Inflammatory macrophage treated with lipopolysaccharide for 1 hour (primary cell): ENCODE measurements around the gene LRCH4.
A peak's percentile ranks its signal among the peaks of the same experiment; 100 is the strongest.
"Not testable (repeated sequence)": the region's sequence is repeated elsewhere in the genome, so short reads cannot be mapped to it uniquely, and the experiment has no call there.

ENCODE experiments used
- DNase-seq, 2 donors: peaks; one replicate each; pipeline ENCODE4 v3.0.0-alpha.2; 2020 to 2022

Gene LRCH4

DNA sequence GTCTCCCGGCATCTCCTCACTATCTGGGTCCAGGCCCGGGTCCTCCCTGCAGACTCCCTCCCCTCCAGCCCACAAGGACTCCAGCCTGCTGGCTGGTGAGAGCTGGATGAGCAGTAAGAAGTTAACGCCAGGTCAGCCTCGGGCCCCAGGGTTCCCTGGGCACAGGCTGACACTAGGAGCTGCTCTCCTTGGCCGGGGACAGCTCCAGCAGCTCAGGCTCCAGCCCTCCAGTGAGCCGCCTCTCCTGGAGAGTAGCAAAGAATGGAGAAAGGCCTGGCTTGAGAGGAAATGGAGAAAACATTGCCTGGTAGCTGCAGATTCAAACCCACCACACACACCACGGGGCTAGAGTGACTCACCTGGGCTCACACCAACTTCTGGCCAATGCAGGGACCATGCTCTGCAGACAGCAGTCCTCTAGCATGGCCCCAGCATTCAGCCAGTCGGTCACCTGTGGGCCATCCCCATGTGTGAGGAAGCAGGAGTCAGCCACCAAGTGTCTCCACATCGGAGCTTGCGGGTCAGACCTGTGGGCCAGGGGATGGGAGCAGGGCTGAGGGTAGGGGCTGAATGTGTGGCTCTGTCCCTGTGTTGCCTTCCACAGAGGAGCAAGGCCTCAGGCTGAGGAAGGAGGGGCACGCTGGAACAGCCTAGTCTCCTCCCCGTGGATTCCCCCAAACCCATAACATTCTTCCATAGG is 18.7 kb downstream of the LRCH4 start:
- DNase-seq = no peak

GRCh38 chr7:100566018-100566531 is 19.9 kb downstream of the LRCH4 start:
- no peak for DNase-seq

GRCh38 chr7:100565133-100565571 is 20.8 kb downstream of the LRCH4 start:
- DNase-seq = no peak

GRCh38 chr7:100564405-100564804 is 21.5 kb downstream of the LRCH4 start:
- DNase-seq = not testable (repeated sequence)

DNA sequence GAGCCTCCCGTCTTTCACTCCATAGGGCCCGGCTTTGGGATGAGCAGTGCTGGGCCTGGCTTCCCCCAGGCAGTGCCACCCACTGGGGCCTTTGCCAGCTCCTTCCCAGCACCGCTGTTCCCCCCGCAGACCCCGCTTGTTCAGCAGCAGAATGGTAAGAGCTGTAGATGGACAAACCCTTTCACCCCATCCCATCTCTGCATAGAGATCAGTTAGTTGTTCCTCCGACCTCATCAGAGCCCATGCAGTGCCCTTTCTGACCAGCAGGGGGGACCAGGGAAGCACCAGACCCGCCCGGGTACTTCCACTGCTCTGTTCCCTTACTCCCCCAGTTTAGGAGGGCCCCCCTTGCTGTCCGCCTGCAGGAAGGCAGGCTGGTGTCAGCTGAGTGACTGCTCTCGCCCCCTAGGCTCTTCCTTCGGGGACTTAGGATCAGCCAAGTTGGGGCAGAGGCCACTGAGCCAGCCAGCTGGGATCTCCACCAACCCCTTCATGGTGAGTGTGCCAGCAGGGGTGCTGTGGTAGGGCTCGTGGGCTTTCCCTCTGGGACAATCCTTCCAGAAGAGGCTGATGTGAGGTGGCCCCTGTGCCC is 22.0 kb downstream of the LRCH4 start:
- peak; percentile 46 to 93 for DNase-seq

DNA sequence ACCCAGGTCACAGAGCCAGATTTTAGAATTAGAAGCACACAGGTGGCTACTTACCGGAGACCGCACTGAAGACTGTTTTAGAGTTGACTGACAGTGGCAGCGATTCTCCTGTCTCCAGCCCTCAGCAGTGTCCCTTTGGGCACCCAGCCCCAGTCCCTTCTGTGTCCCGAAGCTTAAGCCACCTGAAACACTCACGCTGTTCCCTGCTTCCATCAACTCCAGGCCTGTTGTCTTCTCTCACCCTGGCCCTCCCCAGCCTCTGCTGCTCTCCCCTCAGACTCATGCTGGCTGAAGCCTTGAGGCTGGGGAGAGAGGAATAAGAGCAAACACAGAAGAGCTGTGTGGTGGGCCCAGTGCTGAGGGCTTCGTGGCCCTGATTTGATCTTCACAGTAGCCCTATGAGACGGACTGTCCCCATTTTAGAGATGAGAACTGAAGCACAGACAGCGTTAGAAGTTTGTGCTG is 22.8 kb downstream of the LRCH4 start:
- DNase-seq = no peak

DNA sequence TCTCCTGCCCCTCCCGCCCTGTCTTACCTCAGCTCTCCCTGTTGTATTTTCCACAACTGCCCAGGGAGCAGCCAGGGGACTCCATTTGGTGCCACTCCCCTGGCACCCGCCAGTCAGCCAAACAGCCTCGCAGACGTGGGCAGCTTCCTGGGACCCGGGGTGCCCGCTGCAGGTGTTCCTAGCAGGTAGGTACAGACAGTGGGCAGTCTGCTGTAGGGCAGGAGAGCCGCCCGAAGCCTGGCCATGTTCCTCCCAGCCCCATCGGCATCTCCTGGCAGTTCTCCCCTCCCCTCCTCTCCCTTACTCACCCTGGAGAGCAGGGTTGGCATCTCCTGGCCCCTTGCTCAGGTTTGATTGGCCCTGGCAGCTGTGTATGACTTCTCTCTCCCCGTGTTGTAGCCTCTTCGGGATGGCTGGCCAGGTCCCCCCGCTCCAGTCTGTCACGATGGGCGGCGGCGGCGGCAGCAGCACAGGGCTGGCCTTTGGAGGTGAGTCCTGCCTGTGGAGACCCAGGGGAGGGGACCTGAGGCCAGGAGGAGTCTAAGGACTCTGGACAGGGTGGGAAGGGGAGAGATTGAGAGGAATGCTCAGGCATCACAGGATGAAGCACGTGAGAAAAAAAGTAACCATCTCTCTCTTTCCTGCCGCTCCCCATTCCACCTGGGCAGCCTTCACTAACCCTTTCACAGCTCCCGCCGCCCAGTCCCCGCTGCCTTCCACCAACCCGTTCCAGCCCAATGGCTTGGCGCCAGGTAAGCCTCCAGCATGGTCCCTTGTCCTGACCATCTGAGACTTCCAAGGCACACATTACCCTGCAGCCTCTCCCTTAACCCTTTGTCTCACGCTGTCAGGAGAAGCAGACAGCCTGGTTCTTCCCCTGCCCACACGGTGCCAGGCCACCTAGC is 23.5 kb downstream of the LRCH4 start:
- no peak for DNase-seq

- DNase-seq = no peak
These were observed 24.3 kb downstream of the LRCH4 start for GRCh38 chr7:100561491-100562194.

DNA sequence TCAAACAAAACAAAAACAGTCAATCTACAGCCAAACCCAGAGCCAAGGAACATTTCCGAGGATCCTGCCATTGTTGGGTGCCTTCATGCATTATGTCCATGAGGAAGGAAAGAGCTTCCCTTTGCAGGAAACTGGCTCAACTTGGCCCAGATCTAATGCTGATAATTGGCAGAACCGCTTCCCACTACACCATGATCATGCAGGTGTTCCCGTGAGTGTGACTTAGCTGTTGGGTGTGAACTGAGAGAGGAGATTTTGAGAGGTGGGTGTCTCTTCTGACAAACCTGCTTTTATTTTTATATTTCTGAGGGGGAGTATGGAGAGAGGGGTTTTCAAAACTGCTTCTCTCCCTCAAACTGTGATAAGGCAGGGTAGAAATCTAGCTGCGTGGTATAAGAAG is 26.8 kb downstream of the LRCH4 start:
- DNase-seq = no peak

DNA sequence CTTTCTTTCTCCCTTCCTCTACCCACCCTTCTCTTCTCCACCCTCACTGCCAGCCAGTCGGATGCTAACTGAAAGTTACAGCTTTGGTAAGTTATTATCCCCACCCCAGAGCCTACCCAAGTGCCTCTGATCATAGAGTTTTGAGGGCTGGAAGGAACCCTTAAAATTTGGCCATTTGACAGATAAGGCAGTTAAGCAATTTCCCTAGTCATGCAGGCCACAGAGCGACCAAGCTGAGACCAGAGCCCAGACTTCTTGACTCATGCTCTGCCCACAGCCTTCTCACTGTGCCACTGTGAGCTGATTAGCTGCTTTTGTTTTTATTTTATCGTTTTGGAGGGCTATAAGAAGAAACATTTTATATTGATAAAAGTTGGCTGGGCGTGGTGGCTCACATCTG is 29.4 kb downstream of the LRCH4 start:
- DNase-seq = peak; percentile 57 to 66

DNA sequence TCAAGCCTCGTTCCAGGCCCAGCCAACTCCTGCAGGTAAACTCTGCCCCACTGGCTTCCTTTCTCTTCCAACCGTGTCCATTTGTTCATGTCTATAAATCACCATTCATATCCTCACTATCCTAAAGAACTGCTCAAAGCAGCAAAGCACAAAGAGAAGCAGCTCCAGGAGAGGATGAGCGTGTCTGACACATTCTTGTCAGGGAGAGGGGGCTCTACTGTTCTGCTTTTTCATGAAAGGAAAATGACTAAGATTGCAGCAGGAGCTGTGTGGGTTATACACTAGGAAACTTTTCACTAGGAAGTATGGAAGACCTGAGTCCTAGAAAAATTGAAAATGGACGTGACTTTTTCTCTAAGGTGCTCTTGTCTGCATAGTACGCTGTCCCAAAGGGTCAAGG is 30.2 kb downstream of the LRCH4 start:
- no peak for DNase-seq

- no peak for DNase-seq
These were observed 32.9 kb downstream of the LRCH4 start for GRCh38 chr7:100553032-100553431.

GRCh38 chr7:100552532-100552931 is 33.4 kb downstream of the LRCH4 start:
- DNase-seq = no peak

DNA sequence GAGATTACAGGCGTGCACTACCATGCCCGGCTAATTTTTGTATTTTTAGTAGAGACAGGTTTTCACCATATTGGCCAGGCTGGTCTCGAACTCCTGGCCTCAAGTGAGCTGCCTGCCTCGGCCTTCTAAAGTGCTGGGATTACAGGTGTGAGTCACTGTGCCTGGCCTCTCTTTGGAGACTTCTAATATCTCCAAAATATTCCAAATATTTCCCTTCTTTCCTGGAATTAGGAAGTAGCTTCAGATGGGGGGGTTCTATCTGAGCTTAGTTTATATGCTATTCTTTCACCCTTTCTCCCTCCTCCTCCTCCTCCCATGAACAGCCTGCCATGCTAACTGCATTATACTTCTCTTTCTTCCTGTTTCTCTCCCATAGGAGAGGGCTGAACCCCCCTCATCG is 37.5 kb downstream of the LRCH4 start:
- DNase-seq = not testable (repeated sequence)

DNA sequence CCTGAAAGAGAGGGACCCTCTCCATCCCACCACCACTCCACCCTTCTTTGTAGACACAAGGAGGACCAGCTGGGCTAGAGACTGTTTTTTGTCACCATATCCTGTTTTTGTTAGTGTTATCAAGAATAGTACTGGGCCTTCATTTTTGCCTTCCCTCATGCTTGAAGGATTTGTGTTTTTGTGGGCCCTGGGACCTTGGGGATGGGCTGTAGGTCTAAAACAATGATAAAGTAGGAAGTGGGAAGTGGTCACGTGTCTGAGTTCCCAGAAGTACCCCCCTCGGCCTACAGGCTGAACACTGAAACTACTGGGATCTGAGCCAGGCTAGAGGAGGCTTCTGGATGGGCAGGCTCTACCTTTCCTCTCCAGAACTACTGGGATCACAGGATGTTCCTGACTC is 38.1 kb downstream of the LRCH4 start:
- no peak for DNase-seq

DNA sequence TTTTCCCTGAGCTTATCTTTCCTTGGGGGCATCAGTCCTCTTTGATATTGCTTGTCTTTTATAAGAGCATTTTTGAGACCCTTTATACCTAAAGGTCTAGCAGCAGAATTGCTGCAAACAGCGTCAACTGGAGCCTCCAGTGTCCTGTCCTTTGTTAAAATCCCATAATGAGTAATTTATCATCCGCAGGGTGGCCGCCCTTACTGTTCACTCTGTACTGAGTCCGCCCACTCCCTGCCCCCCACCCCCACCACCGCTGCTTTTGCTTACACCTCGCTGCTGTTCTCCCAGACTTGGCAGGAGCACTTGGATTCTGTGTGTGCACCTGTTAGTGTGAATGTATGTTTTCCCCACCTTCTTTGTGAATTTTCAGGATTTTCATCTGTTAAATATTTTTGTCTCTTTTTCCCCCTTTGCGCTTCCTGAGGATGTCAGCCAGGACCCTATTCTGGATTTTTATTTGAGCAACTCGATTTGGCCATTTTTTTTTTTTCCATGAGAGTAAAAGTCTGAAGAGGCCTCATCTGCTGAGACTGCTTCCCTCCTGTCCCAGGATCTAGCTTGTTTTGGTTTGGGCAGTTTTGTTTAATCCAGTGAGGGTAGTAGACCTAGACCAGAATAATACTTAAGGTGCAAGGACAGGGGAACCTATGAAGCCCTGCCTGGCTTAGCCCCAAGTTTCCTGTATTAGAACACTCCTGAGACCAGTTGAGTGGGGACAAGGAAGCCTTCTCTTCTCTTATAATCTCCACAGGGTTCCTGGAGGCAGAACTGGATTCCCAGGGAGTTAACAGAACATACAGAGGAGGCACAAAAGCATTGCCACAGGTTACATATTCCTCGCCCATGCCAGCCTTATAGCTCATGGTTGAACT is 38.8 kb downstream of the LRCH4 start:
- no peak for DNase-seq

DNA sequence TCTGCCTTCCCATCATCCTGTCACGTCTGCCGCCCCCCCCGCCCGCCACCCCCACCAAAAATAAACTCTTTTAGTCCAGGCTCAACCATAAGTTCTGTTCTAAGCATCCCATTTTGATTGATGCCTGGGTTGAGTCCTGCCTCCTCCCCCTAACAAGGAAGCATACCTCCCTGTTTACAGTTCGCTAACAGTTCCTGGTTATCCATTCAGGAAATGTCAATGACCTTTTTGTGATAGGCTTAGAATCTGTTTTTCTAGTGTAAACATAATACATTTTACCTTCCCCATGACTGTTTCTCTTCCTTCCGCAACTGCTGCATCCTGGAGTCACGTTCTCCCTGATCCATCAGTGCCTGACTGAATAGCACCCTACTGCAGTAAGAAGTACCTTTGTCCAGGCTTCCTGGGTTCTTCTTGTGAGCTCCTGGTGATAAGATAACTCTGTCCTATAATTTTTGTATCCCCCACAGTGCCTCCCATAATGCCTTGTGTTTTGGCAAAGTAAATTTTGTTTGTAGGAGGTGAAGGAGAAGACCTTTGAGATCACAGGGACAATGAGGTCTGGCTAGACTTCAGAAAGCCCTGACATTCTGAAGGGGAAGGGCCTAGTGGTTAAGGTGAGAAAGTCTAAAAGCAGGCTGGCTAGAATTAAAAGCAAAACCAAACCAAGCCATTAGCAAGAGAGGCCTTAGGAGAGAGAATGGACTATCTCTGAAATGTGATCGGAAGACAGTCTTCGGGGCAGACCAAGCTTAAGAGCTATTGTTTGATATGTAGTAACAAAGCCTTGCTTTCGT is 39.6 kb downstream of the LRCH4 start:
- no peak for DNase-seq

GRCh38 chr7:100545360-100546128 is 40.4 kb downstream of the LRCH4 start:
- peak; percentile 54 to 67 for DNase-seq

DNA sequence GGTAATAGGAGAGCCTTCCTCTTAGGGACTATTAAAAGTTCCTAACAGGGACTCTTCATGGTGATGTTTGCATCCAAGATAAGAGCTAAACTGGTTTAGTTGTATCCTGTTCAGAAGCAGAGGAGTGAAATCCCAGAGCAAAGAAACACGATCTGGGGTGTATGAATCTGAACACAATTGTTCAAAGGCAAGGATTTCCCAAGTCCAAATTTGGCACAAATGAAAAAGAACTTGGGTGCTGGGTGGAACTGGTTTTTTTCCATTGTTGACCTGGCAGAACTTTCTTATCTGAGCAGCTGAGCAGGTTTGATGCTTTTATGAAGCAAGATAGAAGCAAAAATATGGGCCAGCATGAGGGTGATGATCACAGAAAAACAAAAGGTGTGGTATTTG is 41.0 kb downstream of the LRCH4 start:
- no peak for DNase-seq

DNA sequence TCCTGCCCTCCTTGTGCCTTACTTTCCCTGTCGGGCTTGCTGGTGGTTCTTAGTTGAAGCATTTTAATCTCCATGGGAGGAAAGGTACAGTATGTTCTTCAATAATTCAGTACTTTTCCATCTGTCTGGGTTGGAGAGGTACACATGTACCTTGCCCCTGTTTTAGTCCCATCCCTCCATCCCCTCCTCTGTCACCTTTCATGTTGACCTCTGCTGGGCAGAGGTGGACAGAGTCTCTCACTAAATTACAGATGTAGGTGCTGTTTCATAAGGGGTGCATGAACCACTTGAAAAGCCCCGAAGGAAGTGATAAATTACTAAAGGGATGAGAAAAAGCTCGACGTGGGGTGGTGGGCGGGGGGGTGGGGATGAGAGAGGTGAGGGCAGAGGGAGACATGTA is 41.5 kb downstream of the LRCH4 start:
- DNase-seq = no peak
